AG08395 (cell line): ENCODE results near the gene ADCY1.
A peak's percentile ranks its signal among the peaks of the same experiment; 100 is the strongest.
"Not testable (repeated sequence)": the region's sequence is repeated elsewhere in the genome, so short reads cannot be mapped to it uniquely, and the experiment has no call there.

ENCODE experiments used
- DNase-seq: peaks from one replicate; pipeline ENCODE4 v3.0.0; 2012; ENCODE audit warnings: mixed read lengths, low spot score

The ADCY1 gene

DNA sequence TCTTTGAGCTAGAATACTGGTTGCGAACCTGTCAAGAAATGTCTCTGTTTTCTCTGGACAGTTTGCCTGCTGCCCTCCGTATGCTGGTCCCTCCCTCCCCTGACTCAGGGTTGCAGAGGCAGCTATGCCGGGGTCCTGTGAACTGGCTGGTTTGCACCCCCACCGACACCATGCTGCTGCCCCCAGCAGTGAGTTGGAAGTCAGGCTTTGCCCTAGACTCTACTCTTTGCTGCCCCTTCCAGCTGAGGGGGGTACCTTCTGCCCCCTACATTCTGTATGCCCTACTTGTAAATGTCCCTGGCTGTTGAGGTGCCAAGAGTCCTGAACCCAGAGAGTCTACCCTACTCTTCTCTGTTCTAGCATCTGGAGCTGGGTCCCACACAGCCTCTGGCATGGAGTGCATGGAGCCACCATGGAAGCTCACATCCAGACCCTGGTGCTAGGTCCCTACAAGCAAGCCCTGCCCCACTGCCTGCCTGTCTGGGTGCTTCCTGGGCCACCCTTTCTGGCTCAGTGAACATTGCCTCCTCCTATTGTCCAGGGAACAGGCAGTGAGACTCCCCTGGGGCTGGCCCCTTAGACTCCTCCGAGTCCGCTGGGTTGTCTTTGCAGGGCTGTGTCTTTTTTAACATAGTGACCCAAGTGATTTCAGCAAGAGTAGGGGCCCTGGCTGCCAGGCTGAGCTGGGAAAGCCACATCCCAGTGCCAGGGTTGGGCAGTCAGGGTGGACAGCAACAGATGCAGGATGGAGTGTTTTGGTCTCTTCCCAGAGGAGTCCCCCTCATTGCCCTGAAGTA is 138.9 kb downstream of the ADCY1 start:
- no peak for DNase-seq

- no peak for DNase-seq
These were observed 139.7 kb downstream of the ADCY1 start for GRCh38 chr7:45713669-45714520.

DNA sequence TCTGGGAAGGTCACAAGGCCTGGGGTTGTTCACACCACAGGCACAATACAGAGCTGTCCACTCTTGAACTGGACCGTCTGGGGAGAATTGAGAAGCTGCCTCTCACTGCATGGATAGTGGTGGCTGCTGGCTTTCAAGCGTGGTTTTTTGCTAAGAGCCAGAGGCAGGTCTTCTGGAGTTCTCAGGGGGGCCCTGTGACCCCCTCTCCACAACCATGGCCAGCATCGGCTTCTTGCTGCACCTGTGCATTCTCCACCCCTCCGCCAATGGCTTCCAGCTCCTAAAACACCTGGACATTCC is 140.3 kb downstream of the ADCY1 start:
- no peak for DNase-seq

- no peak for DNase-seq
These were observed 141.5 kb downstream of the ADCY1 start for GRCh38 chr7:45715471-45716352.

- no peak for DNase-seq
These were observed 142.4 kb downstream of the ADCY1 start for GRCh38 chr7:45716380-45717203.

DNA sequence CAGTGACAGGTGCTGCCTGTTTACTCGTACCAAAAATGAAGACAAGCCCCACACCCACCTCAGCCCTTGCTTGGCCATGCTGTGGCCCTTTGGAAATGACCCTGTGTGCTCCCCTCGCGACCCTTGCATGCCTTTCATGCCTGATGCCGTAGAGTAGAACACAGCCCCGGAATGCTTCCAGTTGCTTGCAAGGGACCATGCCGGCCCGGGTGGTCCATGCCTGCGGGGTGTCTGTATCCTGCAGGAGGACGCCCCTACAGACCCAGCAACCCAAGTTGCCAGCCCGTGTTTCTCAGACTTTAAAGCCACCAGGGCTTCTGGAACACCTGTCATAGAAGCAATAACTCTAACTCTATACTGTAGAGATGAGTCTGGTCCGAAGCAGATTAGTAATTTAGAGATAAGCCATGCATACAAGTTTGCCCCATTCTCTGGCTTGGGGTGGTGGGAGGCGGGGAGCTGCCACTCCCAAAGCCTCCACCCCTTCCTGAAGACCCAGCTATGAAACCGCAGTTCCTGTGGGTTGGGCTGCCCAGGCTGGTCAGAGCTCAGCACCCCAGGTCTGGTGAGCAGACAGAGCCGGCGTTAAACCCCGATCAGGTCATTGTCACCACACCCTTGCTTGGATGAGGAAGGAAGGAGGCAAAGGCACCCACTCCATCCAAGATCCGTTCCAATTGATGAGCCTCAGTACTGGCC is 143.5 kb downstream of the ADCY1 start:
- no peak for DNase-seq

GRCh38 chr7:45718464-45719330 is 144.5 kb downstream of the ADCY1 start:
- peak; percentile 60 for DNase-seq

- no peak for DNase-seq
These were observed 146.8 kb downstream of the ADCY1 start for GRCh38 chr7:45720989-45721388.

DNA sequence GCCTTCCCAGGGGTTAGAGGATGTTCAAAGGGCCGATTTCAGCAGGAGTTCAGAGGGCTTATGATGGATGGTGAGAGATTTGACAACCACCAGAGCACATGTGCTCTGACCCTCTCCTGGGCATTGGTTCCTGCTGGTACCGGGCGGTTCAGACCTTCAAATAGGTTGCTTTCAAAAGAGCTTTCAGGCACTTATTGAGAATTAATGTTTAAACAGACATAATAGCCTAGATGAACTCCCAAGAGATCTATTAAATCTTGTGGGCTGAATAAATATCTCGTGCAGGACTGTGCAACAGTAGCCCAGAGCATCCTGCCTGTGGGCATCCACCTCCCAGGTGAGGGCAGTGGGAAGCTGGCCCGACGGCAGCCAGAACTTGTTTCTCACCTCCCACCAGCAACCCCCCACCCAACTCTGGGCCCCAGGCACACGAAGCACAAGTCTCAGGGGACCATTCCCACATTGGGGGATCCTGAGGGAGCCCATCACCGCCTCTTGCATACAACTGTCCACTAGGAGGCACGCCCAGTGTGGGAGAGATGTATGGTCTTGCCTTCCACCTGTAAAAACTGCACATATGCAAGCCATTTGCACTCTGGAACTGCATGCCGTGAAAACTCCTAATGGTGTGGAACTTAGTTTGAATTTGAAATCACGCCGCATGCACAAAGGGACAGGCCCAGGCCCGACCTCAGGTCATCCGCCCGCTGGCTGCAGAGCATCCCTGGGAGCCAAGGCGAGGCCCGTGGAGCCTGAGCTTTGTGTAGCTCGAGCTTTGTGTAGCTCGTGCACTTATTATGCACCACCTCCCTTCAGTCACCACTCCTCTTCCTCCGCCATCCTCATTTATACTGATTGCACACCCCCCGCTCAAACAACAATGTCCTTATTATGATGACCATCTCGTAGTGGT is 147.8 kb downstream of the ADCY1 start:
- no peak for DNase-seq

DNA sequence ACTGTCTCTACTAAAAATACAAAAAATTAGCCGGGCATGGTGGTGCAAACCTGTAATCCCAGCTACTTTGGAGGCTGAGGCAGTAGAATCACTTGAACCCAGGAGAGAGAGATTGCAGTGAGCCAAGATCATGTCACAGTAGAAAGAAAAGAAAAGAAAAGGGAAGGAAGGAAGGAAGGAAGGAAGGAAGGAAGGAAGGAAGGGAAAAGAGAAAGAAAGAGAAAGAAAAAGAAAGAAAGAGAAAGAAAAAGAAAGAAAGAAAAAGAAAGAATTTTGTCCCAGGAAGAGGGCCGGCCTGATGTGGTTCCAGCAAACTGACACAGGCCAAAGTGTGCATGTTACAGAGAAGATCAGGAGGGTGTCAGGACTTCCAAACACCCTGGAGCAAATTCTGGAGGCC is 151.1 kb downstream of the ADCY1 start:
- DNase-seq = not testable (repeated sequence)

GRCh38 chr7:45726883-45727282 is 152.7 kb downstream of the ADCY1 start:
- no peak for DNase-seq

DNA sequence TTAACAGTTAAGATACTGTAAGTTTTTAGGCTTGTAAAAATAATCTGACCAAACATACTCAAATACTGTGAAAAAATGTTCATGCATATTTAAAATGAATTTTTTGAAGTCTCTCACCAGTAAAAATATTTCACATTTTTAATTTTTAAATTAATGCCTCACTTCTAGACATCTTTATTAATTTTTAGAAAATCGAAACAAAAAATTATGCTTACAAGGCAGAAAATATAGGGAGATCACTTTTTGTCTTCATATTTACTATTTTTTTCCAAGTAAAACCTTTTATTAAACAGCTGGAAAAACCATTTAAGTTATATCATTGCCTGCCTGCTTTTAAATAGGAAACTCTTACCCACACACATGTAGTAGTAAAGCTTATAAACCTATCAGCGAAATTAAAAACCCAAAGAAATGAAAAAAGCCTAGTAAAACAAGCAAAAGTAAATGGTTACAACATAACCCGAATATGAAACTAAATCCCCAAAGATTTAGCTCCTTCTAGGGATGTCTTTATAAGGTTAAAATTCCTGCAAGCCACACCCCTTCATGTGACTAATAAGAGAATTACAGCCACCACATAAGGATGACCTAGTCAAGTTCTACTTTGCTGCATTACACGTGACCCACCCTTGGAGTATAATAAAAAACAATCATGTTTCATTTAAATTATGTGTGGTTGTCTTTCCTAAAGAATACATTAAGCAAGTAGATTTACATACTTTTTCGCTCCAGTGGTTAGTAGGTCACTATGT is 157.7 kb downstream of the ADCY1 start:
- peak; percentile 40 for DNase-seq

DNA sequence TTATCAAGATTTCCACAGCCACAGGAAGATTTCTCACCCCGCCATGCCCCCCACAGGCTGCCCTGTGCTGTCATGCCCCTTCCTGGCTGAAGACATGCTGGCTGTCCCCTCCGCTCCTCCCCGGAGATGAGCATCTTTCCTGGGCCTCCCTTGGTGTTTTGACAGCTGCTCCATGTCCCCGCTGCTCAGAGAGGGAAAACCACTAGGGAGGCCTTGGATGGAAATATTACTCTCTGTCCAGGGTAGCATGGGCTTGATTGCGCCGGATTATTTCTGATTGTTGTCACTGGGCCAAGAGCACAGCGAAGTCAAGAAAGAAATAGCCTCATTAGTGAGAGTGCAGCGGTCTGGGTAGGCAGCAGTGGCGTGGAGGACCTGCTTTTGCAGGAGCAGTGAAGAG is 164.8 kb downstream of the ADCY1 start:
- DNase-seq = not testable (repeated sequence)

- DNase-seq = not testable (repeated sequence)
These were observed 166.4 kb downstream of the ADCY1 start for GRCh38 chr7:45740573-45740972.

DNA sequence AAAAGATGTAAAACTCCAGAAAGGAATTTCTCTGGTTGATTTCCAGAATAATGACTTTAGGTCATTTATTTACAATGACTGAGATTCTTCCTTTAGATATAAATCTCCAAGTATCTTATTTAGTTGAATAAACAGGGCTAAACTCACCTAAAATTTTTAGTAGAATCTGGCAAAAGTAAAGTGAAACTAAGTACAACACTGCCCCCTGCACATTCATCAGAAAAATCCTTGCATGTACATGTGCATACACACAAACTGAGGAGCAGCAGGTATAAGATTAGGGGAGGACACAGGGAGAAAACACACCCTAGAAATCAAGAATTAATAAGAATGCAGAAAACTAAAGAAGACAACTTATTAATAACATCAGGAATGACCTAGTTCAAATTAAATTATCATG is 174.8 kb downstream of the ADCY1 start:
- DNase-seq = not testable (repeated sequence)

DNA sequence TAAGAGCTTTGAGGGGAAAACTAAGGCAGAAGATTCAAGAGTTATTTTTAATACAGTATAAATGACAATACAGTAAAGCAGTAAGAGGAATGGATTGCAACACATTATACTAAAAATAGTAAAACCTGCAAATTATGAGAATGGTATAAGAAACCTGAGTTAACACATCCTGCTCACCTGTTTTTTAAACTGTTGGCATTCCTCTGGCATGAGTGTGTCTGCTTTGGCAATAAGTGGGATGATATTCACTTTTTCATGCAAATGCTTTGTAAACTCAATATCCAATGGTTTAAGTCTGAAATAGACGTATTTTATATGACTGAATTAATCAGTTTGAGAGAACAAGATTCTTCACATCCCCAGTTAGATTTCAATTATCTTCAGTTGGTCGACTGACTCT is 177.2 kb downstream of the ADCY1 start:
- not testable (repeated sequence) for DNase-seq

GRCh38 chr7:45756333-45756732 is 182.2 kb downstream of the ADCY1 start:
- not testable (repeated sequence) for DNase-seq

DNA sequence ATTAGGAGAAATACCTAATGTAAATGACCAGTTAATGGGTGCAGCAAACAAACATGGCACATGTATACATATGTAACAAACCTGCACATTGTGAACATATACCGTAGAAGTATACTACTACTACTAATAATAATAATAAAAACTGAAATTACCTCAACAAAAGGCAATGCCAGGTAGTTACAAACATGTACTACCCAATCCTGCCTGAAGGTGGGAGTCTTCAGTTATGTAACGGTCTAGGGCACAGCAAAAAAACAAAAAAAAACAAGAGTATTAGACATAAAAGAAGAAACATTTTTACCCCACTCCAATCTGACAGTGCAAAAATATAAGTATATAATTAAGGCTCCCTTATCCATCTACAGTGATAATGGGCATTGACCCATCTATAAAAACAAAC is 182.6 kb downstream of the ADCY1 start:
- not testable (repeated sequence) for DNase-seq
